Activated CD4-positive, alpha-beta T cell treated with anti-CD3 and anti-CD28 coated beads, Interleukin-2, amount 10 ng/mL, durations not matched to agents 24 days and 14 days (primary cell): Measurements from ENCODE around the gene STX5. TPM values are rescaled to one million over a fixed set of nuclear protein-coding genes. Genes with fewer than 3 reads are reported as not detected.

Experiments used
- DNase-seq: peaks from one replicate; pipeline ENCODE4 v3.0.0; 2022
- H3K27ac Mint-ChIP-seq: one replicate; pipeline ENCODE4 v1.8.0; 2022; ENCODE audit warnings: mild to moderate bottlenecking, mixed read lengths
- H3K27me3 Mint-ChIP-seq: one replicate; pipeline ENCODE4 v1.8.0; 2022; ENCODE audit warnings: mixed read lengths
- H3K36me3 Mint-ChIP-seq: one replicate; pipeline ENCODE4 v1.8.0; 2022; ENCODE audit warnings: low read depth, mild to moderate bottlenecking, mixed read lengths
- H3K4me1 Mint-ChIP-seq: one replicate; pipeline ENCODE4 v1.8.0; 2021; ENCODE audit warnings: mixed read lengths
- H3K4me3 Mint-ChIP-seq: one replicate; pipeline ENCODE4 v1.8.0; 2022; ENCODE audit warnings: mild to moderate bottlenecking, moderate library complexity, mixed read lengths
- H3K9me3 Mint-ChIP-seq: one replicate; pipeline ENCODE4 v1.8.0; 2021; ENCODE audit warnings: mixed read lengths
- intact Hi-C: fragments of 100-400 bp; cut with micrococcal nuclease; formaldehyde crosslinking; loops from one replicate; pipeline ENCODE4 v1.15.1; 2023
- total RNA-seq: library from RNA; stranded (reverse); gene quantifications from 2 replicates; pipeline ENCODE4 v1.2.3, GENCODE V29; 2022

The STX5 gene
- total RNA-seq, 1 donor from 2014 or later, result 28.1 TPM

DNA sequence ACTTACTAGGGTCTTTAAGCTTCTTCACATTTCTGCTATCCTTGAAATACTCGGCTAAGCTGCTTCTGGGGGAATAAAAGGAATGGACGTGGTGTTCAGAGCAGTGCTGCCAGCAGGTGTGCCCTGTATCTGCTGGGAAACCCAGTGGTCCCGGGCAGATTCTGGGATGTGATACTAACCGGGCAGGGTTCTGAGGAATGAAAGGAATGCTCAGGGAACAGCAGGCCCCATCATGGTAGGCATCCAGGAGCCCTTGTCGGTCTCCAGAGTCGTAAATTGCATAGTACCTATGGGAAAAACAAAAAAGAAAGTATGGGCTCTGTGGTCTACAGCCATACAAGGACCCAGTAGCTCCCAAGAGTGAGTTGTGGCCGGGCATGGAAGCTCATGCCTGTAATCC lies 35.6 kb downstream of the STX5 start:
- no peaks in the 10 kb centered on the region for H3K27me3 Mint-ChIP-seq
- no peak for DNase-seq
- H3K4me3 Mint-ChIP-seq, result no peak overlapping the region
- peaks cover 9% of the 10 kb centered on the region for H3K4me1 Mint-ChIP-seq
- peaks cover 76% of the 10 kb centered on the region for H3K36me3 Mint-ChIP-seq
- H3K9me3 Mint-ChIP-seq, result no peaks in the 10 kb centered on the region
- H3K27ac Mint-ChIP-seq, result no peak overlapping the region
- intact Hi-C loops, result no loop called here

DNA sequence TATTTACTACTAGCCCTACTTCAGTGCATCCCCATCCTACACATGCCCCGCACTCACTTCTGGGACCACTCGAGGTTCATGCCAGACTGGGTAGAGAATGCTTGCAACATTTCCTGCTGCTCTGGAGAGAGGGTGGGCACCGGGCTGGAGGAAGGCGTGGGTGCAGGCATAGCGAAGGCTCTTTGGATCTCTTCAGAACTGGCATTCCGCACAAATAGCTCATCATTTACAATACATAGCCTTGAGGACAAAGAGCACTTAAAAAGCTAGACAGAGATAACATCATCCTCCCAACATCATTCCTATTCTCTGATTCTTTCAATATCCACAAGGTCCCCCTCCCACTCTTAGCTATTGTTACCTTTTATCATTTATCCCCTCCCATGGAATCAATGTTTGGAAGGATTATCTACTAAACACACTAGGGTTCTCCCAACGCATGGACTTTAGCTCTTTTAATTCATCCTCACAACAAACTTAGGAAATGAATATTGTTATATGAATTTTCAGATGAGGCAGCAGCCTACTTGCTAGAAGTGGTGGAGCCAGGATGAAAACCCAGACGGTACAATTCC lies 37.6 kb downstream of the STX5 start:
- H3K4me3 Mint-ChIP-seq, result no peak overlapping the region
- no peak for DNase-seq
- intact Hi-C loops, result no loop called here
- peaks cover 27% of the 10 kb centered on the region for H3K4me1 Mint-ChIP-seq
- peaks cover 78% of the 10 kb centered on the region for H3K36me3 Mint-ChIP-seq
- no peaks in the 10 kb centered on the region for H3K27me3 Mint-ChIP-seq
- H3K9me3 Mint-ChIP-seq, result no peaks in the 10 kb centered on the region
- H3K27ac Mint-ChIP-seq, result no peak overlapping the region

DNA sequence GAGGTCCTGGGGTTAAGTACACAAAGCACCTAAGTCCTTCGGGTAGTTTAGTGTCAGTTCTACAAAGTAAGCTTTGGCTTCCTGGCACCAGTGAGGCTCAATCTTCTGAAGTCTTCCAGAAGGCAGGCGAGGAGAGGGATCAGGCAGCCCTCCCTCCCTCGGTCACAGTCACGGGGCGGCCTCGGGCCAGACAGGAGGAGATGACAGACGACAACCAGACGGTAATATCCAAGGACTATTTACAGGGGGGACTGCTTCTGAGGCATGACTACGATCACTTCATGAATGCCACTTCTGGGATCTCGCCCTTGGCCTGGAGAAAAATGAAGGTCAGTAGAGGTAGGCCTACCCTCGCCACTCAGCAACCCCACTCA lies 39.7 kb downstream of the STX5 start:
- H3K4me3 Mint-ChIP-seq, result peak overlapping the region; percentile 92
- intact Hi-C loops, result loop anchor here (1.0 kb wide), 3 partner anchors 12 to 64 kb away; partner anchors contain the start of genes STX5, TEX54 and TTC9C
- H3K9me3 Mint-ChIP-seq, result no peaks in the 10 kb centered on the region
- H3K4me1 Mint-ChIP-seq, result peaks cover 36% of the 10 kb centered on the region
- H3K27ac Mint-ChIP-seq, result peak overlapping the region; percentile 88
- no peak for DNase-seq
- peaks cover 78% of the 10 kb centered on the region for H3K36me3 Mint-ChIP-seq
- H3K27me3 Mint-ChIP-seq, result no peaks in the 10 kb centered on the region

DNA sequence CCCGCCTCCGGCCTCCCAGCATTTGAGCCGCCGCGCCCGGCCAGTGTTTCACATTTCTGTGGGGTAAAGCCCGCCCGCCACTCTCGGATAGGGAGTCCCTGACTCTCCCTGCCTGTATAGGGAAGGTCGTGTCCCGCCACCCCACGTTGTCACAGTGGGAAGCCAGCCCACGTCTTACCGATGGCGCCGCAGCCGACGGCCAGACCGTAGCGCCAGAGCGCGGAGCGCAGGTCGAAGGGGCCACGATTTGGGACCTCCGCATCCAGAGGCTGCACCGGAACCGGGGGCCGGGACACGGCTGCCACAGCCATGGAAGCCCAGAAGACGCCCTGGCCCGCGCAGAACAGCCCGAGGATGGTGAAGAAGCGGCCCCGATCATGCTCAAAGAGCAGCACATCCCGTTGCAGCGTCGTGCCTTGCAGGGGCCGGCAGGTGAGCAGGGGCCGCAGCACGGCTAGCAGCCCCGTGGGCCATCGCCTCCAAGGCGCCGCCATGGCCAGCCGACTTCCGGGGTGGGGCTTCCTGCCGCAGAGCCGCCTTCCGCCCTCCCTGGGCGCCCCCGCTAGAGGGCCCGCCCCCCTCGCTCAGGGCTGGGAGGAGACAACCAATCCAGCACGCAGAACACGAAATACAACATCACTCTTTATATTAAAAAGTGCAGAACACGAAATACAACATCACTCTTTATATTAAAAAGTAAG lies 40.2 kb downstream of the STX5 start, which contains the start of gene TMEM223:
Gene TMEM223 (minus strand): TSS at position 506 of the 701 bp plus-strand sequence. CDS start 12 bp downstream, at position 494.
- Mint-ChIP-seq H3K4me3 (peak within 1 kb of the TSS; percentile 92), H3K27ac (peak within 1 kb of the TSS; percentile 88), H3K36me3 (peaks cover 73% of the 10 kb centered on the region), H3K9me3 (no peaks in the 10 kb centered on the region), H3K4me1 (peaks cover 36% of the 10 kb centered on the region), H3K27me3 (no peaks in the 10 kb centered on the region)
- DNase-seq, result peak; percentile 98
- intact Hi-C loops, result loop anchor here (1.0 kb wide), 3 partner anchors 13 to 63 kb away; partner anchors contain the start of genes STX5, TEX54 and TTC9C

DNA sequence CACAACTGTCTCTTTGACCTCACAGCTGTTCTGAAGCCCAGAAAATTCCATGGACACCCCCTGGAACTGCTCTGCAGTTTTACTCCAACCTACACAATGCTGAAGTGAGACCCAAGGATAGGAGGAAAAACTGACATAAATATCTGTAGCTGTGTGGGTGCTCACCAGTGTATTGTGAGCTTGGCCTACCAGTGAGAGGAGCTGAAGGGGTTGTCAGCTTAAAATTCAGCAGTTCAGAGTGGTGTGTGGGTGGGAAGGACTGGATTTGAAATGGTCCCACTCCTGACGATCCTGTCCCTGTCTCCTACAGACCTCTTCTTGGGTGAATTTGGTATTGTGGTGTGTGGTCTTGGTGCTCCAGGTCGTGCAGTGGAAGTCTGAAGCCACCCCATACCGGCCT lies 42.3 kb downstream of the STX5 start:
- Mint-ChIP-seq H3K4me1 (peaks cover 43% of the 10 kb centered on the region), H3K36me3 (peaks cover 56% of the 10 kb centered on the region), H3K9me3 (no peaks in the 10 kb centered on the region), H3K4me3 (peak overlapping the region; percentile 92), H3K27ac (peak overlapping the region; percentile 54), H3K27me3 (no peaks in the 10 kb centered on the region)
- intact Hi-C loops, result no loop called here
- DNase-seq, result peak; percentile 61

DNA sequence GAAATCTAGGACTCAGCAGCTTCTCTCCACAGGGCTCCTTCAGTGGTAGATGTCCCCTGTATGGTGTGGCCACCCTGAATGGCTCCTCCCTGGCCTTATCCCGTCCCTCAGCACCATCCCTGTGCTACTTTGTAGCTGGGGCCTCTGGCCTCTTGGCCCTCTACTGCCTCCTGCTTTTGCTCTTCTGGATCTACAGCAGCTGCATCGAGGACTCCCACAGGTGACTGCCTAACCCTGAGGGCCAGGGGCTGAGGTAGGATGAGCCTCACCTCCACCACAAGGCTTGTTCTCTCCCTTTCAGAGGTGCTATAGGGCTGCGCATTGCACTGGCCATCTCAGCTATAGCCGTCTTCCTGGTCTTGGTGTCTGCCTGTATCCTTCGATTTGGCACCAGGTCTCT lies 42.9 kb downstream of the STX5 start:
- H3K4me1 Mint-ChIP-seq, result peaks cover 43% of the 10 kb centered on the region
- H3K36me3 Mint-ChIP-seq, result peaks cover 50% of the 10 kb centered on the region
- H3K4me3 Mint-ChIP-seq, result peak overlapping the region; percentile 90
- intact Hi-C loops, result no loop called here
- DNase-seq, result peak; percentile 65
- H3K27me3 Mint-ChIP-seq, result no peaks in the 10 kb centered on the region
- H3K27ac Mint-ChIP-seq, result peak overlapping the region; percentile 54
- H3K9me3 Mint-ChIP-seq, result no peaks in the 10 kb centered on the region

DNA sequence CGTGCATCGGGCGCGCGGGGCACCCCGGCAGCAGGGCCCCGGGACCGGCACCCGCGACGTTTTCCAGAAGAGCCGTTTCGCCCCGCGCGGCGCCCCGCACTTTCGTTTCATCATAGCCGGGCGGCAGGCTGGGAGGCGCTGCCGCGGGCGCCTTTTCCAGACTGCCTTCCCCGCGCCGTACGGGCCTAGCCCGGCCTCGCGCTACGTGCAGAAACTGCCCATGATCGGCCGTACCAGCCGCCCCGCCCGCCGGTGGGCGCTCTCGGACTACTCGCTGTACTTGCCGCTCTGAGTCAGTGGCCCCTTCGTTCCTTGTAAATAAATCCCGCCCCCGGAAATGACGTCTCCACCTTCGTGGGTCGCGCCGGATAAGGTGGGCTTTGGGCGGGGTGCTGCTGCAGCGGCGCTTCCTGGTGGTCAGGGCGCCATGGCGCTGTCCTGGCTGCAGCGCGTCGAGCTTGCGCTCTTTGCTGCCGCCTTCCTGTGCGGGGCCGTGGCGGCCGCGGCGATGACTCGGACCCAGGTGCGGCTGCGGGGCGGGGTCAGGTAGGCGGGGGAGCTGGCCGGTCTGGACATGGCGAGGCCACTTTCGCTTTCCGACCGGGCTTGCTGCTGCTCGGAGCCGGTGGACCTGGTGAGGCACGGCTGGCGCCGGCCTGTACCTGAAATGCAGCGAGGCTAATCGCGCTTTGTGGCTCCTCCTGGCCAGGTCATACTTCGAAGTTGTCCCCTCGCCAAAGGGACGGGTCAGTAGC lies 44.7 kb downstream of the STX5 start, which contains the start of gene TMEM179B:
Gene TMEM179B (plus strand): TSS at position 398 of the 755 bp plus-strand sequence. CDS start 30 bp downstream, at position 428.
- H3K27ac Mint-ChIP-seq, result peak within 1 kb of the TSS; percentile 92
- H3K4me1 Mint-ChIP-seq, result peaks cover 37% of the 10 kb centered on the region
- H3K9me3 Mint-ChIP-seq, result no peaks in the 10 kb centered on the region
- intact Hi-C loops, result loop anchor here (1.0 to 2.0 kb wide), 10 partner anchors 16 to 122 kb away; partner anchors contain the start of genes C11orf98, CSKMT, HNRNPUL2 and POLR2G
- peak within 1 kb of the TSS; percentile 93 for H3K4me3 Mint-ChIP-seq
- no peaks in the 10 kb centered on the region for H3K27me3 Mint-ChIP-seq
- H3K36me3 Mint-ChIP-seq, result peaks cover 43% of the 10 kb centered on the region
- DNase-seq, result peak; percentile 99

DNA sequence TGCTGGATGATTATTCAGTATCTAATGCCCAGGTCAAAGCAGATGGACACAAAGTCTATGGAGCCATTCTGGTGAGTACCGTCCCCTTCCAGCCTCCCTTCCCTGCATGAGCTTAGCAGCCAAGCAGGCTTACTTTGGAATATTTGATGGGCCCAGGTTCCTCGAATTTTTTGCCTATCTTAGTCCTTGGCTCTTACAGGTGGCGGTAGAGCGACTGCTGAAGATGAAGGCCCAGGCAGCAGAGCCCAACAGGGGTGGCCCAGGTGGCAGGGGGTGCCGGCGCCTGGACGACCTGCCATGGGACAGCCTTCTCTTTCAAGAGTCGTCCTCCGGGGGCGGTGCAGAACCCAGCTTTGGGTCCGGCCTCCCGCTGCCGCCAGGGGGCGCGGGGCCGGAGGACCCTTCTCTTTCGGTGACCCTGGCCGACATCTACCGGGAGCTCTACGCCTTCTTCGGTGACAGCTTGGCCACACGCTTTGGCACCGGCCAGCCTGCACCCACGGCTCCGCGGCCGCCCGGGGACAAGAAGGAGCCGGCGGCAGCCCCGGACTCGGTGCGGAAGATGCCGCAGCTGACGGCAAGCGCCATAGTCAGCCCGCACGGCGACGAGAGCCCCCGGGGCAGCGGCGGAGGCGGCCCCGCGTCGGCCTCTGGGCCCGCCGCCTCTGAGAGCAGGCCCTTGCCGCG lies 45.4 kb downstream of the STX5 start:
- no peaks in the 10 kb centered on the region for H3K9me3 Mint-ChIP-seq
- H3K4me3 Mint-ChIP-seq, result peak overlapping the region; percentile 93
- intact Hi-C loops, result loop anchor here (1.0 to 2.0 kb wide), 11 partner anchors 15 to 121 kb away; partner anchors contain the start of genes C11orf98, CSKMT, HNRNPUL2 and NXF1
- peaks cover 34% of the 10 kb centered on the region for H3K4me1 Mint-ChIP-seq
- H3K27ac Mint-ChIP-seq, result peak overlapping the region; percentile 91
- no peaks in the 10 kb centered on the region for H3K27me3 Mint-ChIP-seq
- DNase-seq, result peak; percentile 97
- peaks cover 38% of the 10 kb centered on the region for H3K36me3 Mint-ChIP-seq

DNA sequence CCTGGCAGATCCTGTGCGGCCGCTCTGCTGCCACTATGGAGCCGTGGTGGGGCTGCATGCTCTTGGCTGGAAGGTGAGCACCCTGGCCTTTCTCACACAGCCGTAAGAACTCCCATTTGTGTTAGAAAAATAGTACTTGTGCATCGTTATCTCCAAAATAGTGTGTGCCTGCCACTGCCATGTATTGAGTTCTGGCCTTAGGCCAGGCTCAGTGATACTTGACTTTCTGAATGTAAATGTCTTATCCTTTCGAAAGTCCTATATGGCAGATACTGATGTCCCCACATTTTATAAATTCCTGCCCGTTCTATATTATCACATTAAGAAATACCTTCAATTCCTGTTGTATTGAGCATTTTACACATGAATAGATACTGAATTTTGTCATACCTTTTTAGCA lies 49.1 kb downstream of the STX5 start:
- Mint-ChIP-seq H3K4me1 (peaks cover 16% of the 10 kb centered on the region), H3K27me3 (no peaks in the 10 kb centered on the region), H3K9me3 (no peaks in the 10 kb centered on the region), H3K36me3 (peaks cover 17% of the 10 kb centered on the region), H3K4me3 (no peak overlapping the region), H3K27ac (no peak overlapping the region)
- no peak for DNase-seq
- intact Hi-C loops, result no loop called here

DNA sequence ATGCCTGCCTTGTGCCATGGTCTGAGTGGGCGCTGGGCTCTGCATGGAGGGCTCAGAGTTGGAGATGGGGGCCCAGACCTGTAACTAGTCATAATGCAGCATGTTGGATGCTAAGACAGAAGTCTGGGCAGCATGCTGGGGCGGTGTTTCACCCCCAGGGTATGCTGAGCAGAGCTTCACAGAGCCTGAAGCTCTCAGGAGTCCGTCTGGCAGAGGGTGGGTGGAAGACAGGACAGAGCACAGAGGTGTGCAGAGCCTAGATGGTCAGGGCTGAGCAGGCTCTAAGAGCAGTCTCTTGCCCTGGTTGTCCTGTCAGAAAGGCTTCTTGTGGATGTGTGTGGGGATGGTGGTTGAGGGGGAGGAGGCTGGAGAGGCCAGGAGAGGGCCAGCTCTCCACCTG lies 53.4 kb downstream of the STX5 start:
- intact Hi-C loops, result loop anchor here (10.0 kb wide), 1 partner anchor 184 kb away; the partner anchor contains the start of gene TUT1
- no peaks in the 10 kb centered on the region for H3K27me3 Mint-ChIP-seq
- peak overlapping the region; percentile 91 for H3K27ac Mint-ChIP-seq
- no peak for DNase-seq
- H3K4me1 Mint-ChIP-seq, result peaks cover 18% of the 10 kb centered on the region
- peaks cover 23% of the 10 kb centered on the region for H3K36me3 Mint-ChIP-seq
- no peaks in the 10 kb centered on the region for H3K9me3 Mint-ChIP-seq
- H3K4me3 Mint-ChIP-seq, result no peak overlapping the region

DNA sequence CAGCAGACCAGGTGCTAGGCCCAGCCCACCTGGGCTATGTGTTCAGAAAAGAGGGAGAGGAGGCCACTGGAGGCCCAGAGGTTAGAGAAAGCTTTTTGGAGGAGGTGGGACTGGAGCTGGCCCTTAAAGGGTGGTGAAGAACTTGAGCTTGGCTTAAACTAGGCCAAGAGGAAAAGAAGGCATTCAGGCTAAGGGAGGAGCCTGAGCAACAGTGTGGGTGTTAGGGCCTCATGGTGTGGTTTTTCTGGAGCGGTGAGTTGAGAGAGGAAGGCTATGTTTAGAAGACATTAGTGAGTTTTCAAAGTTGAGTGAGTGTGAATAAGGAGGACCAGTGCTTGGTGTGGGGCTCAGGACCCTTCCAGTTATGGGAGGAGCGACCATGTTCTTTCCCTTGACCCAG lies 54.5 kb downstream of the STX5 start:
- no peak for DNase-seq
- Mint-ChIP-seq H3K27ac (peak overlapping the region; percentile 91), H3K4me1 (peaks cover 18% of the 10 kb centered on the region), H3K36me3 (peaks cover 23% of the 10 kb centered on the region), H3K9me3 (no peaks in the 10 kb centered on the region), H3K4me3 (peak overlapping the region; percentile 61), H3K27me3 (no peaks in the 10 kb centered on the region)
- intact Hi-C loops, result loop anchor here (10.0 kb wide), 1 partner anchor 183 kb away; the partner anchor contains the start of gene TUT1

DNA sequence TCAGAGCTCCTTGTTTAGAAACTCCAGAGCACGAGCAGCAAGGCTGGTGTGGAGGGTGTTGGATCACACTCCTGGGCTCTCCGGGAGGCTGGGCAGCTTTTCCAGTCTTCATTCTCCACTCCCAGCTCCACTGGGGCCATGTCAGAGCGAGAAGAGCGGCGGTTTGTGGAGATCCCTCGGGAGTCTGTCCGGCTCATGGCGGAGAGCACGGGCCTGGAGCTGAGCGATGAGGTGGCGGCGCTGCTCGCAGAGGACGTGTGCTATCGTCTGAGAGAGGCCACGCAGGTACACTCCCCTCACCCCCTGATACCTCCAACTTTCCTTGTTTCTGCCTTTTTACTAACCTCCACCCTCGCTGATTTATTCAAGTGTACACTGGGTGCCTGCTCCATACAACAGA lies 56.2 kb downstream of the STX5 start:
- Mint-ChIP-seq H3K9me3 (no peaks in the 10 kb centered on the region), H3K27me3 (no peaks in the 10 kb centered on the region), H3K4me1 (peaks cover 28% of the 10 kb centered on the region), H3K4me3 (no peak overlapping the region), H3K36me3 (peaks cover 23% of the 10 kb centered on the region), H3K27ac (no peak overlapping the region)
- DNase-seq, result no peak
- intact Hi-C loops, result loop anchor here (10.0 kb wide), 1 partner anchor 181 kb away; the partner anchor contains the start of gene TUT1

DNA sequence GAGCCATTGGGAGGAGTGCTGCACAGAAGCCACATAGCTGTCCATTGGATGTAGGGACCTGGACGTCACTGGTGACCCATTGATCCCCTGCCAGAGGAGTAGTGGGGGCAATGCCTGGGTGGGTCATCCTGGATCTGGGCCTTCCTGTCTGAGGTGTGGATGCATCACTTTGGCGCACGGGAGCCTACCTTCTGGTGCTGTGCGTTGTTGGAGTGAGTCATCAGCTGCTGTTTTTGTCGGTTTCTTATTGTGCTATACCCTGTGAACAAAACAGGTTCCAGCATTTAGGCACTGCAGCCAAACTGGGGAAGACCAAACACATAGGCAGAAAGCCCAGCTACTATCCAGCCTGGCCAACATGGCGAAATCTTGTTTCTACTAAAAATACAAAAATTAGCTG lies 57.4 kb downstream of the STX5 start:
- intact Hi-C loops, result loop anchor here (5.0 to 10.0 kb wide), 2 partner anchors 67 to 180 kb away; partner anchors contain the start of genes BSCL2, GNG3 and TUT1
- Mint-ChIP-seq H3K4me3 (no peak overlapping the region), H3K36me3 (peaks cover 25% of the 10 kb centered on the region), H3K9me3 (no peaks in the 10 kb centered on the region), H3K27ac (no peak overlapping the region), H3K4me1 (peaks cover 39% of the 10 kb centered on the region), H3K27me3 (no peaks in the 10 kb centered on the region)
- no peak for DNase-seq
